AG09309 (cell line): ENCODE measurements around the gene FAM184A.
"Not testable (repeated sequence)": the region's sequence is repeated elsewhere in the genome, so short reads cannot be mapped to it uniquely, and the experiment has no call there.

ENCODE experiments used
- DNase-seq: peaks from one replicate; pipeline ENCODE4 v3.0.0-alpha.2; 2010; ENCODE audit warnings: low read depth
- H3K4me3 ChIP-seq: 2 replicates; pipeline ENCODE4 v1.5.1; 2011; ENCODE audit warnings: mild to moderate bottlenecking, low read depth, low read length, moderate library complexity; ENCODE audit not compliant: control insufficient read depth
- CTCF ChIP-seq: IDR thresholded peaks from 2 replicates; pipeline ENCODE4 v1.5.1; 2011; ENCODE audit warnings: mild to moderate bottlenecking, low read depth, low read length, inconsistent platforms; ENCODE audit not compliant: insufficient read depth, control insufficient read depth; ENCODE audit errors: missing control alignments

The FAM184A gene

GRCh38 chr6:119025793-119026192 is 52.7 kb downstream of the FAM184A start:
- no peak for TF ChIP-seq CTCF
- H3K4me3 ChIP-seq: no peak overlapping the region
- DNase-seq: no peak

GRCh38 chr6:119024111-119024510 is 54.4 kb downstream of the FAM184A start:
- H3K4me3 ChIP-seq: no peak overlapping the region
- TF ChIP-seq CTCF: no peak
- no peak for DNase-seq

- no peak for DNase-seq
- no peak overlapping the region for H3K4me3 ChIP-seq
- no peak for TF ChIP-seq CTCF
These were observed 55.7 kb downstream of the FAM184A start for GRCh38 chr6:119022796-119023195.

- TF ChIP-seq CTCF: no peak
- no peak overlapping the region for H3K4me3 ChIP-seq
- DNase-seq: no peak
These were observed 57.6 kb downstream of the FAM184A start for GRCh38 chr6:119020597-119021561.

- H3K4me3 ChIP-seq, DNase-seq: not testable (repeated sequence)
These were observed 63.3 kb downstream of the FAM184A start for GRCh38 chr6:119015165-119015564.

- TF ChIP-seq CTCF: no peak
- no peak overlapping the region for H3K4me3 ChIP-seq
- no peak for DNase-seq
These were observed 65.9 kb downstream of the FAM184A start for GRCh38 chr6:119012521-119012920.

- H3K4me3 ChIP-seq, DNase-seq: not testable (repeated sequence)
These were observed 69.2 kb downstream of the FAM184A start for GRCh38 chr6:119009266-119009665.
